Smooth muscle cell of the brain vasculature (primary cell): ENCODE data around the gene TMEM256.
"Not testable (repeated sequence)": the region's sequence is repeated elsewhere in the genome, so short reads cannot be mapped to it uniquely, and the experiment has no call there.

Experiments used
- DNase-seq: peaks from one replicate; pipeline ENCODE4 v3.0.0-alpha.2; 2012; ENCODE audit warnings: low read depth, low spot score

The TMEM256 gene

GRCh38 chr17:7383742-7384488, 20.0 kb downstream of the TMEM256 start:
- no peak for DNase-seq

- no peak for DNase-seq
Measured at GRCh38 chr17:7383371-7383741, 20.5 kb downstream of the TMEM256 start.

GRCh38 chr17:7382901-7383300, 21.0 kb downstream of the TMEM256 start:
- no peak for DNase-seq

- DNase-seq = no peak
Measured at GRCh38 chr17:7380855-7381683, 22.8 kb downstream of the TMEM256 start, which contains the start of gene TNK1. TNK1 (plus strand) TSS chr17:7381089; CDS start chr17:7382927, 1,838 bp downstream.

GRCh38 chr17:7380321-7380720, 23.6 kb downstream of the TMEM256 start:
- DNase-seq = no peak

- DNase-seq = no peak
Measured at GRCh38 chr17:7379134-7379533, 24.8 kb downstream of the TMEM256 start.

- DNase-seq = no peak
Measured at GRCh38 chr17:7374353-7374752, 29.5 kb downstream of the TMEM256 start.

GRCh38 chr17:7370853-7371252, 33.0 kb downstream of the TMEM256 start:
- DNase-seq = no peak

- DNase-seq = no peak
Measured at GRCh38 chr17:7369825-7370224, 34.1 kb downstream of the TMEM256 start.

- DNase-seq = not testable (repeated sequence)
Measured at GRCh38 chr17:7368599-7368994, 35.3 kb downstream of the TMEM256 start.

- DNase-seq = no peak
Measured at GRCh38 chr17:7367918-7368598, 35.8 kb downstream of the TMEM256 start.

GRCh38 chr17:7367083-7367482, 36.8 kb downstream of the TMEM256 start:
- no peak for DNase-seq

GRCh38 chr17:7365963-7366362, 37.9 kb downstream of the TMEM256 start:
- not testable (repeated sequence) for DNase-seq

- no peak for DNase-seq
Measured at GRCh38 chr17:7363311-7363710, 40.6 kb downstream of the TMEM256 start.

GRCh38 chr17:7361906-7362305, 42.0 kb downstream of the TMEM256 start:
- no peak for DNase-seq

- DNase-seq = no peak
Measured at GRCh38 chr17:7357381-7357780, 46.5 kb downstream of the TMEM256 start.

GRCh38 chr17:7356756-7357155, 47.1 kb downstream of the TMEM256 start:
- DNase-seq = no peak

- DNase-seq = no peak
Measured at GRCh38 chr17:7356072-7356549, 47.8 kb downstream of the TMEM256 start.

GRCh38 chr17:7355573-7355972, 48.3 kb downstream of the TMEM256 start:
- no peak for DNase-seq

GRCh38 chr17:7355053-7355452, 48.8 kb downstream of the TMEM256 start, which contains the start of gene TMEM95:
TMEM95 (plus strand) TSS chr17:7355156; CDS start chr17:7355205, 49 bp downstream.
- no peak for DNase-seq

- DNase-seq = no peak
Measured at GRCh38 chr17:7354262-7354843, 49.5 kb downstream of the TMEM256 start.
